NOMO-1 treated with dmso at 0.1 percent for 144 hours (cell line): ENCODE measurements around the gene MROH2B.
"Not testable (repeated sequence)": the region's sequence is repeated elsewhere in the genome, so short reads cannot be mapped to it uniquely, and the experiment has no call there.

Source experiments
- DNase-seq: peaks from one replicate; lab custom pipeline; 2025; ENCODE audit not compliant: unreplicated experiment; lab: John Stamatoyannopoulos, UW

Gene MROH2B

DNA sequence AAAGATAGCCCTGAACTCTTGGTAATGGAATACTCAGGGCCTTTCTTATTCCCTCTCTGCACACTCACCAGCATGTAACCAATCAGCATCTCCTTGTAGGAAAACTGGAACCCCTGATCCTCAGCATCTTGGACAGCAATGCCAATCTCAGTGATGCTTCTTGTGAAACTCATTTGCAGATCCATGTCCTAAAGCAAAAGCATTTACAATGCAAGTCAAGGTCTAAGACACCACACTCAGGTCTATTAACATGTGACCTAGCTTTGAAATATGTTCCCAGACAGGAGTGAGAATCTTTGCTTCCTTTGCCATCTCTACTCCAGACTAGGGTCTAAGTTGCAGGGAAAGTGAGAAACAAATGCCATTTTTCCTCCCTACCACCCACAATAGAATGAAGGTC lies 38.2 kb downstream of the MROH2B start:
- no peak for DNase-seq

DNA sequence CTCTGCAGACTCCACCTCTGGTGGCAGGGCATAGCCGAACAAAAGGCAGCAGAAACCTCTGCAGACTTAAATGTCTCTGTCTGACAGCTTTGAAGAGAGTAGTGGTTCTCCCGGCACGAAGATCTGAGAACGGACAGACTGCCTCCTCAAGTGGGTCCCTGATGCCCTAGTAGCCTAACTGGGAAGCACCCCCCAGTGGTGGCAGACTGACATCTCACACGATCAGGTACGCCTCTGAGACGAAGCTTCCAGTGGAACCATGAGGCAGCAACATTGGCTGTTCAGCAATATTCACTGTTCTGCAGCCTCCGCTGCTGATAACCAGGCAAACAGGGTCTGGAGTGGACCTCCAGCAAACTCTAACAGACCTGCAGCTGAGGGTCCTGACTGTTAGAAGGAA lies 48.5 kb downstream of the MROH2B start:
- not testable (repeated sequence) for DNase-seq

DNA sequence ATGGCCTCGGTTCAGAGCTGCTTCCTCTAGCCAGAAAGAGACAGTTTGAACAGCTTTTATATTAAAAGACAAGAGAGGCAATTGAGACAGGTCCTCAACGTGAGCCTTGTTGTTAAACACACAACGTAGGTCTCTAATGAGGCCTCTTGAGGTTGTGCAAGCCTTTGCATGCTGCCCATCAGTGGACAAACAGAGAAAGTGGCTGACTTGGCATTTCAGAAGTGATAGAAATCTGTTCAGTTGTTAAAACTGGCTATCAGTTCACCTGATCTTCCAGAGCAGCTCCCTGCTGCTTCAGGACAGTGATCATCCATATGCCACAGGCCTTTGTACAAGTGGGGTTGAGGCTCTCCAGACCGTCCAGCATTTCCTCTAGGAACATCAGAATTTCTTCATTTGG lies 58.8 kb downstream of the MROH2B start:
- DNase-seq: no peak

DNA sequence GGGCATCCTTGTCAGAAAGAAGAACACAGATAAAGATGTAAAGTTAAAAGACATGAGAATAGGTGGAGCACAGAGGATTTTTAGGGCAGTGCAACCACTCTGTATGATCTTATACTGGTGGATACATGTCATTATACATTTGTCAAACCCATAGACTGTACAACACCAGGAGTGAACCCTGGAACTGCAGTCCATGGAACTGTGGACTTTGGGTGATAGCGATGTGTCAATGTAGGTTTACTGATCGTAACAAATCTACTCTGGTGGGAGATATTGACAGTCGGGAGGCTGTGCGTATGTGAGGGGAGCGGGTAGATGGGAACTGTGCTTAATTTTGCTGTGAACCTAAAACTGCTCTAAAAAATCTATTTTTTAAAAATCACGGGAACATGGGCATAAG lies 60.6 kb downstream of the MROH2B start:
- DNase-seq: no peak

DNA sequence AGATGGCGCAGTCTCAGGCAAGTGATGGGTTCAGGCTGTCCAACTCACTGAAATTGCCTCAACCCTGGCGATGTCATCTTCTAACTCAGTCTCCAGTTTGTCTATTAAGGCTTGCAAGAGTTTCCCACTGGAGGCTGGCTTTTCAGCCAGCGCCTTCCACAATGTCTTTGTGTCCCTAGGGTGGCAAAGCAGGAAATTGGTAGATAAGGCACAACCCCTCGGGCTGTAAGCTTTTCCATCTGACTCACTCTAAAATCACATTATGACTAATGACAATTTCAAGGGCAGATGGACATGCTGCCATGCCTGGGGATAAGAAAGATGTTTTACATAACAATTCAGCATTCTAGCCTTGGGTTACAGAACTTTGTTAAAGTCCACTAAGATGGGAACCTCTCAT lies 61.9 kb downstream of the MROH2B start:
- no peak for DNase-seq

DNA sequence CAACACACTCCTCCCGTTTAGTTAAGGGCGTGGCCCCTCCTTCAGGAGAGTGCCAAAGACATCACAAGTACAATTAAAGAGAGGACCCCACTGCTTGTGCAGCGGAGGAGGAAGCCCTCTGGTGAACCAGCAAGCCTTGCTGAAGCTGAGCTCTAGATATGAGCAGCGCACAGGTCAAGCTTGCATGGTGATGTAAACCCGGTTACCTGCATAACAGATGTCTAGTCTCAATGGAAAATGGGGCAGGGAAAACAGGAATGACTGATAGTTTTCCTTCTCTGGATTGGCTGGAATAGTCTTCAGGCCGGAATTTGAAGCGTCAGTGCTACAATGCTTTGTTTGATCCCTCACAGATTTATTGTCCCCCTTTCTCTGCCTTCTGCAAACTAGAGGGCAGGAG lies 66.2 kb downstream of the MROH2B start:
- DNase-seq: no peak

DNA sequence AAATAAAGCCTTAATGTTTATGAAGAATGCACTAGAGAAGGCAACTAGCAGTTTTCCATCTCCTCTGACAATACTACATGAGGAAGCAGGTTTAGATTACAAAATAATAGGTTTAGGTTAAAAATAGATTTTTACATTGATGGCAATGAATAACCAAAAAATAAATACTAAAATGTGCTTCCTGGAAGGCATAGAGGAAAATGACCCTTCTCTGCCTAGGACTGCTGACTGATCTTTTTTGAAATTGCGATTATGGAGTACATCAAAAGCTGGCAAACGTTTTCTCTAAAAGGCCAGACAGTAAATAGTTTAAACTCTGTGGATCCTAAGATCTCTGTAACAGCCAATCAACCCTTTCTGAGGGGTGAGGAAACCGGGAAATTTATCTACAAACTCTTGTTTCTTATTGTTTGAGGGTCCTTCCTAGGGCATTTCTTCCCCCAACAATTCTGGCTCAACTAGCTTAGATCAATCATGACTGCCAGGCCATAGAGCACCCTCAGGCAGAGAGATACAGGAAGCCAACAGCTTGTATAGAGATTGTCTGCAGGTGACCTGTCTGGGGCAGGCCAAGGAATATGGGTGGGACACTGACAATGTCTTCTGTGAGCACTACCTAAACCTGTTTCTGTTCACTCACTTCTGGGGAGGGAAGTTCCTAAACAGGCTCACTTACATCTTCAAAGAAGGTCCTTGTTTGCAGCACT lies 67.3 kb downstream of the MROH2B start:
- DNase-seq: no peak

DNA sequence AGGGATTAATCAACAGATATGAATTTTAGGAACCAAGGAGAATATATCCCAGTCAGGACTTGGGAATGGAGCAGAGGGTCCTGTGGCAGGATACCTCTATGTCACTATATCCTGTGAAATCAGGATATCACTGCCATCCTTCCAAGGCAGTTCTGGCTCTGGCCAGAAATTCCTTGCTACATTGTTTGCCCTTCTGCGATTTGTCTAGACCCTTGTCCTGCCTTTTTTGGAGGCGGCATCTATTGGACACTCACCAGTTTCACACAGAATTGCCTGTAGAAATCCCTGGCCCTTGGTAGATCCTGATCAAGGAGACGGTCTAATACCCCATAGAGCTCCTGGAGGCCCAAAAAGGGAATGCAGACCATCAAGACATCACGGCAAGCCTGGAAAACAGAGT lies 71.2 kb downstream of the MROH2B start:
- DNase-seq: no peak

DNA sequence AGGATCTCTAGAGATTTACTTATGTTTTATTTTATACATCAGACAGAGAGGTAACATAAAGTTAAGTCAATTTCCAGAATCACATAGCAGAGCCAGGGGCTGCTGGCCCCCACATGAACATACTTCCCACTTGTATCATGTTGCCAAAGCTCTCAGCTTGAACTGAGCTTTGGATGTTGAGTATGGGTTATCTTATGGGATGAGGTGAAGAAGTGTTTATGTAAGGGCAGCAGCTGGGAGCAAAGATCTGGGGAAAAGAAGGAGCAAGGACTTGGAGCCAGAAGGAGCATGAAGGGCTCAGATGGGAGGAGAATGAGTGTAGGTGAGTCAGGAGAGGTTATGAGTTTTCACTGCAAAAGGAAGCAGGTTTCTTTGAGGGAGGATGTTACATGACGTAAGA lies 72.0 kb downstream of the MROH2B start:
- DNase-seq: no peak

DNA sequence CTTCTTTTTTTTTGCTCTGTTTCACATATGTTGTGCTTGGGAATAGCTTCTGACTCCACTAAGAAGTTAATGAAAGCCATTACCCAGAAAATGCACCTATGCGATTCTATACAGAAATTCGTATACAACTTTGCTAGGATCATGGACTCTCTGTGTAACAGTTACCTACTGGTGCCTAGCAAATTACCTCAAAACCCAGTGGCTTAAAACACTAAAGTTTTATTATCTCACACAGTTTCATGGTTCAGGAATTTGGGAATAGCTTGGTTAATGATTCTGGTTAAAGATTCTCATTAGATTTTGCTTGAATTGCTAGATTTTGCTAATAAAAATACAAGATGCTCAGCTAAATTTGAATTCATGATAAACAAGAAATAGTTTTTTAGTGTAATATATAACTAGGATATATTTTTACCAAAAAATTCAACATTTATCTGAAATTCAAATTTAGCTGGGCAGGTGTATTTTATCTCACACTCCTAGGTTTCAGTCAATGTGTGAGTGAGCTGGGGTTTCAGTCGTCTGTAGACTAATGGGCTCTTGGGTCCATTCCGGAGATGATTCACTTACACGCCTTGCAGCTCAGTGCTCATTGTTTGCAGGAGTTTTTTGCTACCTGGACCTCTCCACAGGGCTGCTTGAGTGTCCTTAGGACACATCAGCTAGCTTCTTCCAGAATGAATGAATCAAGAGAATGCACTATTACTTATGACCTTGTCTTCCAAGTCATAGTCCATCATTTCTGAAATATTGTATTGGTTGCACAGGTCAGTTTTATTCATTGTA lies 75.1 kb downstream of the MROH2B start:
- no peak for DNase-seq

DNA sequence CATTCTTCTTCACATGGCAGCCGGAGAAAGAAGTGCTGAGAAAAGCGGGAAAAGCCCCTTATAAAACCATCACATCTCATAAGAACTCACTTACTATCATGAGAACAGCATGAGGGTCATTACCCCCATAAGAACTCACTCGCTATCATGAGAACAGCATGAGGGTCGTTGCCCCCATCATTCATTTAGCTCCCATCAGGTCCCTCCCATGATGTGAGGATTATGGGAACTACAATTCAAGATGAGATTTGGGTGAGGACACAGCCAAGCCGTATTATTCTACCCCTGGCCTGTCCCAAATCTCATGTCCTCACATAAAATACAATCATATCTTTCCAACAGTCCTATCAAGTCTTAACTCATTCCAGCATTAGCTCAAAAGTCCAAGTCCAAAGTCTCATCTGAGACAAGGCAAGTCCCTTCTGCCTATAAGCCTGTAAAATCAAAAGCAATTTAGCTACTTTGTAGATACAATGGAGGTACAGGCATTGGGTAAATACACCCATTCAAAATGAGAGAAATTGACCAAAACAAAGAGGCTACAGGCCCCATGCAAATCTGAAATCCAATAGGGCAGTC lies 79.1 kb downstream of the MROH2B start:
- DNase-seq: no peak

DNA sequence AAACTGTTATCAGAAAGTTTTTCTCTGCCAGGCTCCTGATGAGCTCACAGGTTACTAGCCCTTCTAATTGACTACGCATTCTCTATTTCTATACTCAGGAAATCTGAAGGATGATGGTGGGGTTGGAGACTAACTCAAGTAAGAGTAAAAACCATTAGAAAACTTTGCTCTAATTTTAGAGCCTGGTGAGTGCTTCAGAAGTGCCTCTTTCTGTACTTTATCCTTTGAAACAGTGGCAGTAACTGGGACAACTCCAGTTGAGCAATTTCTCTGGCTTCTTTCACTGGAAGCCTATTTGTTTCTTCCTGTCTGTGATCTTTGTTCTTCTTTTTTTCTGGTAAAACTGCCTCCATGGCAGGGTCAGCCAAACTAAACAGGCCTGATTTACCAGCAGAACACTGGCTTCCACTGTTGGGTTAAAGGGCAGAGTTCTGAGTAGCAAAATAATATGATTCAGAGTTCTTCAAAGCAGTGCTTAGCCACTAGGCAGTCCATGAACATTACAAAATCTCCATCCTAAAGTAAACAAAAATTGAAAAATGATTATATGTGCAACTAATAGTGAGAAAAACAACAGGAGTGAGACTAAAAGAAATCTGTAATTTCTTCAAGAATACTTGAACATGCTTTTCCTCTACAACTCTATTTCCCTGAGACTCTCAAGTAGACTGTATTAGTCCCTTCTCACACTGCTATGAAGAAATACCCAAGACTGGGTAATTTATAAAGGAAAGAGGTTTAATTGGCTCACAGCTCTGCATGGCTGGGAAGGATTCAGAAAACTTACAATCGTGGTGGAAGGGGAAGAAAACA lies 79.8 kb downstream of the MROH2B start:
- DNase-seq: no peak

DNA sequence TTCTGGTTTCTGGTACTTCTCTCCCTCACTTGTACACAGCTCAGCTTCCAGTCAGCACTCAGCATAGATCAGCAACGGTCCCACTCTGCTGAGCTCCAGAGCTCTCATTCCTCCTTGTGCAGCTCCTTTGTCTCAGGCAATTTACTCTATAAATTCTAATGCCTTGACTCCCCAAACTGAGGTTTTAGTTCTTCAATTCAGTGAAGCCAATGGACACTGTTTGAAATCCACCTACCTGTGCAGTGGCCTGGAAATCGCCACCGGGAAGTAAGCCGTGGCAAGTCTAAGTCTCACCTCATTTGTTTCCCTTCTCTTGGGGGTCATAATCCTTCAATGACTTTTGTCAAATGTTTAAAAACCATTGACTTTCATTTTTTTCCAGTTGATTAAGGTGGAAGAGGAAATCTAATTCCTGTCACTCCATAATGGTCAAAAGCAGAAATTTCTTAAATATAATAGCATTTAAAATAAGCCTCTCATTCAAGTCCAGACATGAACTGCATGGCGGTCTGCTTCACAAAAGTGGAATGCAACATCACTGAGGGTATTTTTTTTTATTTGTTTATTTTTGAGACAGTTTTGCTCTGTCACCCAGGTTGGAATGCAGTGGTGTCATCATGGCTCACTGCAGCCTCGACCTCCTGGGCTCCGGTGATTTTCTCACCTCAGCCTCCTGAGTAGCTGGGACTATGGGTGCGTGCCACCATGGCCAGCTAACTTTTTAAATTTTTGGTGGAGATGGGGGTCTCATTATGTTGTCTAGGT lies 82.2 kb downstream of the MROH2B start:
- DNase-seq: no peak

DNA sequence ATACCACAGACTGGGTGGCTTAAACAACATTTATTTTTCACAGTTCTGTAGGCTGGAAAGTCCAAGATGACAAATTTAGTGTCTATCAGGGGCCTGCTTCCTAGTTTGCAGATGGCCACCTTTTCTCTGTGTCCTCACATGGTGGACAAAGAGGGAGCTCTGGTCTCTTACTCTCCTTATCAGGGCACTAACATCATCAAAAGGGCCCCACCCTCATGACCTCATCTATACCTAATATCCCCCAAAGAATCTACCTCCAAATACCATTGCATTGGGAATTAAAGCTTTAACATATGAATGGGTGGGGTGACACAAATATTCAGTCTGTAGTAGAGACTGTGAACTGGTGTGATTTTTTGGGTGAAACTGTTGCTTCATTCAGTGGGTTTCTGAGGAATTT lies 83.8 kb downstream of the MROH2B start:
- DNase-seq: no peak

DNA sequence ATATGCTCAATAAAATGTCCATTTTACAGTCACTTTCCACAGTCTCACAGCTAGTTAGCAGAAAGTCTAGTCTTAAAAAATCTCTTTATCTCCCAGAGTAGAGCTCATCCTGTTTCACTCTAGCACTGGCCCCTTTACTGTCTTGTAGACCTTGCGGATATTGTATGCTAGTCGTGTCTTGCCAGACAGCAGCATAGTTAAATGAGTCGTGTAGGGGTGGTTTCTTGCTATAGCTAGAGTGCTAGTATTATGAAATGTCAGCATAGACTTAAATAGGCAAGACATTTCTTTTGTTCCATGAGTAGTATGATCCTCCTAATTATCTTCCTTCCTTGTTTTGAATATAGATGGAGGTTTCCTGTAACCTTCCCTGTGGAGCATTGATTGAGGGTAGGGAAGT lies 84.5 kb downstream of the MROH2B start:
- DNase-seq: no peak

DNA sequence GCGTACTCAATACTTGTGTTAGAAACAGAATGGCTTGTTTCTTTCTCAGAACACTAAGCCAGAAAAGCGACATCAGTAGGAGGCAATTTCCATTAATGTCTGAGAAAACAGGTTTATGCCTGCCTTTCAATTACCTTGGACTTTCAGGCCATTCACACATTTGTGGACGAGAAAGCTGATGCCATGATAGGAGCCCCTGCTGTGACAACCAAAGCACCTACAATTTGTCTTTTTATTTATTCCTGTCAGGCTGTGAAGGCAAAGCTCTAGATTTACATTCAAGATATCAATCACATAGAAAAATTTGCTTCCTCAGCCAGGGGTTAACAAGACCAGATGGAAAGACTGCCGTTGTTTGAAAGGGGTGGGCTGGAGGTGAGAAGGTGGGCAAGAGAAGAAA lies 85.6 kb downstream of the MROH2B start:
- DNase-seq: no peak

DNA sequence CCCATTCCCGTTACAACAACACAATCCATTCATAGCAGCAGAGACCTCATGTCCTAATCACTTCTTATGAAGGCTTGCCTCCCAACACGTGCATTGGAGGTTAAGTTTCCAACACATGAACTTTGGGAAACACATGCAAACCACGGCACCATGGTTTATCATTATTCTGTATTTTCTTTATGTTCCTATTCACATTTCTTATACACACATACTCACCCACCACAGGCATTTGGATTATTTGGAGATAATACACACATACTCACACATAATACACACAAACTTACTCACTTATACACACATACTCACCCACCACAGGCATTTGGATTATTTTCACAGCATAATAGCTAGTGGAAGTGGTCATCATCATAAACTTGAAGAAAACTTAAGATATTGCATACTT lies 86.3 kb downstream of the MROH2B start:
- no peak for DNase-seq

DNA sequence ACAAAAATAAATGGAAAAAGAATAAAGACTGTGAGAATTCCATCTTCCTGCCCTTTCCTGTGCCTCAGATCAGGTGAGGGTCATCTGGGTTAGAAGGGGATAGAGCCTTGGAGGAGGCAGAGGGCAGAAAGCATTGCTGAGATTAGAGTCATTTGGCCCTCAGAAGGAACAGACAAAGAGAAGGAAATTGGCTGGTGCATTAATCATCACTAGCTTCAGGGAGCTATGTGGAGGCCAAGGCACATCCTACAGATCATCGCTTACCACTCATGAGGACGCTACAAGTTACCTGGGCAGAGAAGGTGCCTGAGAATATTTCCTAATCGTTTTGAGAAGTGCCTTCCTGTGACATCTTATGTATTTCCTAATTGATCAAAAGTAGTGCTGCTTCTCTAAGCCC lies 87.4 kb downstream of the MROH2B start:
- DNase-seq: no peak

DNA sequence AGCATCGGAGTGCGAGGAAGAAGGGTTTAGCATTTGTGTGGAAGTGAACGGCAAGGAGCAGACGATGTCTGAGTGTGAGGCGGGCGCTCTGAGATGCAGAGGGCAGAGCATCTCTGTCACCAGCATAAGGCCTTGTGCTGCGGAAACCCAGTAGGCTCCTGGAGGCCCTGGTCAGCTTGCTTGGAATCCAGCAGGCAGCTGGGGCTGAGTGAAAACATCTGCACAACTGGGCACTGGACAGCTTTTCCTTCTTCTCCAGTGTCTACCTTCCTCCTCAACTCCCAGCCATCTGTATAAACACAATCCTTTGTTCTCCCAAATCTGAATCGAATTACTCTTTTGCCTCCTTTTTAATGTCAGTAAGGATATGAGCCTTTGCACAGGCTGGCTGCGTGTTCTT lies 89.7 kb downstream of the MROH2B start:
- no peak for DNase-seq

DNA sequence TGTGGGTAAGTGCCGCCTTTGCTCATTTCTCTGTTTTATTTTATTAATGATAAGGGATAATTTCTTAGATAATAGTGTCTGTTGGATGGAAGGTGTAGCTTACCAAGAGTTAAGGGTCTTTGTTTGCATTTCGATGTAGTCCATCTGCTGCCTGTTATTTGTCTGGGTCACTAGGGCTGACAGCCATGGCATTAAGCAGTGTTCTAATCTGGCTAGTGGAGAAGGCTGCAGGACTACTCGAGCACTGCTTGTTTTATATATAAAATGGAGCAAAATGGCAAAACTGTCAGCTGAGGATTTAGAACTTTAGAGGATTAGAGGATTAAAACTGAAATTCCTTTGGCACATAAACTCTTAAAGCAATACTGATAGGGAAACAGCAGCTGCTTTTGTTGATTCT lies 94.3 kb downstream of the MROH2B start:
- DNase-seq: no peak

DNA sequence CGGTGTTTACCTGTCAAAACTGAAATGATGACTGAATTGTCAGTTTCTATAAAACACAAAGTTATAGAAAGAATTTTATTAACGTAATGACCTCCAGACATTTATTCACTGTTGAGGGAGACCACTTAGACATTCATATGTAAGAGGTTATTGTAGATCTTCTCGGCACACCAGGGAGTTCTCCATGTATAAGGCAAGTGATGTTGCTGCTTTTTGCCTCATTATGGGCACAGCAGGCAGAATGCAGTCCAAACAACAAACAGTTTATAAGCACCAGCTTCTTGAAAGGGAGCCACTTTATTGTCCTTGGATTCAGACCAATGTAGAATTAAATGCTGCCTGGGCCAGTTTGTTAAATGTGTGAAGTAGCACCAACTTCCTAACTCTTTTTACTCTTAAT lies 95.1 kb downstream of the MROH2B start:
- DNase-seq: no peak
